Measurements from ENCODE around the gene DIS3L2.

- no peak for TF ChIP-seq ELF4 (IDR thresholded peaks at IDR 0.05)
- no peak for TF ChIP-seq BHLHE40 (IDR thresholded peaks at IDR 0.05; ENCODE audit: borderline replicate concordance)
- no peak for TF ChIP-seq CTBP1 (IDR thresholded peaks at IDR 0.05; ENCODE audit: borderline replicate concordance)
- TF ChIP-seq SUZ12 (IDR thresholded peaks at IDR 0.05): no peak
- TF ChIP-seq FOXM1 (IDR thresholded peaks at IDR 0.05; ENCODE audit: borderline replicate concordance): no peak
- TF ChIP-seq L3MBTL2 (conservative IDR thresholded peaks at IDR 0.05): no peak
- TF ChIP-seq PKNOX1 (IDR thresholded peaks at IDR 0.05): no peak
- TF ChIP-seq SP1 (IDR thresholded peaks at IDR 0.05): no peak
- TF ChIP-seq ZNF384 (IDR thresholded peaks at IDR 0.05): no peak
- TF ChIP-seq FOXA1 (IDR thresholded peaks at IDR 0.05): no peak
- no peak for TF ChIP-seq LEF1 (IDR thresholded peaks at IDR 0.05; ENCODE audit: borderline replicate concordance)
These were observed 96.8 kb downstream of the DIS3L2 start for GRCh38 chr2:232058063-232058877.

All from HEK293T (cell line).